Panc1 (cell line): Measurements from ENCODE around the gene SEPHS1. TPM values are rescaled to one million over a fixed set of nuclear protein-coding genes. Genes with fewer than 3 reads are reported as not detected.

Experiments used
- ATAC-seq: fragments of 200-7000 bp; cut with Tn5 transposase; 2 replicates; pipeline ENCODE4 v1.9.1; 2020; ENCODE audit warnings: mild to moderate bottlenecking, moderate library complexity
- BruUV-seq: library from RNA; stranded (reverse); fragments of 400-500 nt; replicated peaks from 2 replicates; lab custom pipeline; 2021; lab: Mats Ljungman, UMichigan
- CTCF ChIA-PET: fragments of 300-600 bp; sonication (Branson Sonifier 250); formaldehyde crosslinking; loops from one replicate; lab custom pipeline; 2022; ENCODE audit warnings: antibody characterized with exemption; lab: Charles Lee
- POLR2A ChIA-PET: fragments of 300-600 bp; sonication (Branson Sonifier 250); formaldehyde crosslinking; loops from one replicate; lab custom pipeline; 2022; ENCODE audit warnings: antibody characterized with exemption; lab: Charles Lee
- DNase-seq: peaks from one replicate; pipeline ENCODE4 v3.0.0-alpha.2; 2010; ENCODE audit warnings: low read depth, low spot score
- H3K27ac ChIP-seq: 2 replicates; pipeline ENCODE4 v1.5.1; 2011; ENCODE audit warnings: mild to moderate bottlenecking, low read length, inconsistent platforms
- H3K27me3 ChIP-seq: fragments of 200-500 bp; sonication (Bioruptor generic); 2 replicates; pipeline ENCODE4 v1.6.0; 2014; ENCODE audit warnings: low read length, inconsistent platforms; ENCODE audit not compliant: control insufficient read depth, insufficient read depth
- H3K36me3 ChIP-seq: fragments of 200-500 bp; sonication (Bioruptor generic); 2 replicates; pipeline ENCODE4 v1.5.1; 2014; ENCODE audit warnings: inconsistent platforms, mild to moderate bottlenecking, low read length, moderate library complexity; ENCODE audit not compliant: control insufficient read depth, insufficient read depth
- H3K4me1 ChIP-seq: 2 replicates; pipeline ENCODE4 v1.5.1; 2011; ENCODE audit warnings: inconsistent platforms, mild to moderate bottlenecking, low read length, moderate library complexity; ENCODE audit not compliant: control insufficient read depth, insufficient read depth
- H3K4me3 ChIP-seq, 2 experiments: 2 replicates each; pipeline ENCODE4 v1.5.1; 2011 to 2012; ENCODE audit warnings: low read depth in 2 of 2, low read length in 2 of 2, mild to moderate bottlenecking in 2 of 2, inconsistent platforms in 1 of 2, moderate library complexity in 1 of 2
- H3K9me3 ChIP-seq: fragments of 200-500 bp; sonication (Bioruptor generic); 2 replicates; pipeline ENCODE4 v1.5.1; 2014; ENCODE audit warnings: low read depth, mild to moderate bottlenecking, inconsistent platforms, low read length, moderate library complexity; ENCODE audit not compliant: control insufficient read depth, insufficient read depth
- POLR2AphosphoS5 ChIP-seq: IDR thresholded peaks from 2 replicates; pipeline ENCODE4 v1.6.1; 2012; ENCODE audit warnings: mild to moderate bottlenecking, low read depth, low read length, moderate library complexity
- SIN3A ChIP-seq: IDR thresholded peaks from 2 replicates; pipeline ENCODE4 v1.6.1; 2012; ENCODE audit warnings: low read depth, mild to moderate bottlenecking, low read length, moderate library complexity, borderline replicate concordance; ENCODE audit not compliant: insufficient read depth
- TCF7L2 ChIP-seq: IDR thresholded peaks from 2 replicates; pipeline ENCODE4 v1.6.1; 2011; ENCODE audit warnings: mild to moderate bottlenecking, low read depth, low read length, inconsistent platforms
- in situ Hi-C: cut with HindIII; loops from 2 replicates; pipeline ENCODE4 v1.10.0; 2016; ENCODE audit warnings: low sequenced_read_pairs, low pct_unique_long_range_greater_than_20kb
- intact Hi-C: fragments of 100-400 bp; cut with micrococcal nuclease; formaldehyde crosslinking; loops from one replicate; pipeline ENCODE4 v1.10.0; 2022; ENCODE audit not compliant: unreplicated experiment
- total RNA-seq: library from RNA; stranded (reverse); gene quantifications from one replicate; pipeline ENCODE4 v1.2.1, GENCODE V29; 2021; ENCODE audit not compliant: unreplicated experiment
- TF ChIP-seq, protein P1 (sequence below), 2 experiments: IDR thresholded peaks; 2 replicates each; pipeline ENCODE4 v1.6.1; 2011 to 2012; ENCODE audit warnings: low read depth in 2 of 2, control low read depth in 1 of 2, low read length in 1 of 2, mild to moderate bottlenecking in 1 of 2, moderate library complexity in 1 of 2; ENCODE audit not compliant: insufficient read depth in 1 of 2
- TF ChIP-seq, protein P2 (sequence below): fragments of 450-650 bp; IDR thresholded peaks from 2 replicates; pipeline ENCODE4 v1.5.1; 2017; ENCODE audit warnings: mild to moderate bottlenecking

The SEPHS1 gene
- total RNA-seq, 1 experiment from 2014 or later, result 47.1 TPM

DNA sequence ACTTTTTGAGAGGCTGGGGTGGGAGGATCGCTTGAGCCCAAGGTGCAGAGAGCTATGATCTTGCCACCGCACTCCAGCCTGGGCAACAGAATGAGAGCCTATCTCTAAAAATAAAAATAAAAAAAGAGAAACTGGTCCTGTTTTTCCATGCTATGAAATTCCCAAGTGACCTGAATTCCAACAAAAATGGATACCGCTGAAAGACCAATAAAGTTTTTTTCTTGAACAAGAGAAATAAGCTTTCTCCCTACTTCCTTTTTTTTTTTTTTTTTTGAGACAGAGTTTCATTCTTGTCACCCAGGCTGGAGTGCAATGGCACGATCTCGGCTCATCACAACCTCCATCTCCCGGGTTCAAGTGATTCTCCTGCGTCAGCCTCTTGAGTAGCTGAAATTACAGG lies 12.5 kb upstream of the SEPHS1 start:
- DNase-seq, result no peak
- H3K9me3 ChIP-seq, result no peaks in the 10 kb centered on the region
- H3K27ac ChIP-seq, result no peak overlapping the region
- no peak for ATAC-seq
- intact Hi-C loops (no loop called here), in situ Hi-C loops (no loop called here)
- no peaks in the 10 kb centered on the region for H3K36me3 ChIP-seq
- POLR2A ChIA-PET, result no interaction called here
- no TSS peak for BruUV-seq
- TF ChIP-seq, protein P1, sequence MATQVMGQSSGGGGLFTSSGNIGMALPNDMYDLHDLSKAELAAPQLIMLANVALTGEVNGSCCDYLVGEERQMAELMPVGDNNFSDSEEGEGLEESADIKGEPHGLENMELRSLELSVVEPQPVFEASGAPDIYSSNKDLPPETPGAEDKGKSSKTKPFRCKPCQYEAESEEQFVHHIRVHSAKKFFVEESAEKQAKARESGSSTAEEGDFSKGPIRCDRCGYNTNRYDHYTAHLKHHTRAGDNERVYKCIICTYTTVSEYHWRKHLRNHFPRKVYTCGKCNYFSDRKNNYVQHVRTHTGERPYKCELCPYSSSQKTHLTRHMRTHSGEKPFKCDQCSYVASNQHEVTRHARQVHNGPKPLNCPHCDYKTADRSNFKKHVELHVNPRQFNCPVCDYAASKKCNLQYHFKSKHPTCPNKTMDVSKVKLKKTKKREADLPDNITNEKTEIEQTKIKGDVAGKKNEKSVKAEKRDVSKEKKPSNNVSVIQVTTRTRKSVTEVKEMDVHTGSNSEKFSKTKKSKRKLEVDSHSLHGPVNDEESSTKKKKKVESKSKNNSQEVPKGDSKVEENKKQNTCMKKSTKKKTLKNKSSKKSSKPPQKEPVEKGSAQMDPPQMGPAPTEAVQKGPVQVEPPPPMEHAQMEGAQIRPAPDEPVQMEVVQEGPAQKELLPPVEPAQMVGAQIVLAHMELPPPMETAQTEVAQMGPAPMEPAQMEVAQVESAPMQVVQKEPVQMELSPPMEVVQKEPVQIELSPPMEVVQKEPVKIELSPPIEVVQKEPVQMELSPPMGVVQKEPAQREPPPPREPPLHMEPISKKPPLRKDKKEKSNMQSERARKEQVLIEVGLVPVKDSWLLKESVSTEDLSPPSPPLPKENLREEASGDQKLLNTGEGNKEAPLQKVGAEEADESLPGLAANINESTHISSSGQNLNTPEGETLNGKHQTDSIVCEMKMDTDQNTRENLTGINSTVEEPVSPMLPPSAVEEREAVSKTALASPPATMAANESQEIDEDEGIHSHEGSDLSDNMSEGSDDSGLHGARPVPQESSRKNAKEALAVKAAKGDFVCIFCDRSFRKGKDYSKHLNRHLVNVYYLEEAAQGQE (IDR thresholded peaks at IDR 0.05; ENCODE audit: insufficient read depth in 1 of 2, low read depth in 2 of 2, low read length in 1 of 2), result no peak
- TF ChIP-seq TCF7L2 (no peak), POLR2AphosphoS5 (no peak), SIN3A (no peak)
- TF ChIP-seq, protein P2, sequence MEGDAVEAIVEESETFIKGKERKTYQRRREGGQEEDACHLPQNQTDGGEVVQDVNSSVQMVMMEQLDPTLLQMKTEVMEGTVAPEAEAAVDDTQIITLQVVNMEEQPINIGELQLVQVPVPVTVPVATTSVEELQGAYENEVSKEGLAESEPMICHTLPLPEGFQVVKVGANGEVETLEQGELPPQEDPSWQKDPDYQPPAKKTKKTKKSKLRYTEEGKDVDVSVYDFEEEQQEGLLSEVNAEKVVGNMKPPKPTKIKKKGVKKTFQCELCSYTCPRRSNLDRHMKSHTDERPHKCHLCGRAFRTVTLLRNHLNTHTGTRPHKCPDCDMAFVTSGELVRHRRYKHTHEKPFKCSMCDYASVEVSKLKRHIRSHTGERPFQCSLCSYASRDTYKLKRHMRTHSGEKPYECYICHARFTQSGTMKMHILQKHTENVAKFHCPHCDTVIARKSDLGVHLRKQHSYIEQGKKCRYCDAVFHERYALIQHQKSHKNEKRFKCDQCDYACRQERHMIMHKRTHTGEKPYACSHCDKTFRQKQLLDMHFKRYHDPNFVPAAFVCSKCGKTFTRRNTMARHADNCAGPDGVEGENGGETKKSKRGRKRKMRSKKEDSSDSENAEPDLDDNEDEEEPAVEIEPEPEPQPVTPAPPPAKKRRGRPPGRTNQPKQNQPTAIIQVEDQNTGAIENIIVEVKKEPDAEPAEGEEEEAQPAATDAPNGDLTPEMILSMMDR, result no peak
- H3K4me3 ChIP-seq, result no peak overlapping the region
- 0 out of 2 replicates have a peak, but pooled peaks cover 2% of the 10 kb centered on the region for H3K27me3 ChIP-seq
- CTCF ChIA-PET, result no interaction called here
- no peaks in the 10 kb centered on the region for H3K4me1 ChIP-seq

DNA sequence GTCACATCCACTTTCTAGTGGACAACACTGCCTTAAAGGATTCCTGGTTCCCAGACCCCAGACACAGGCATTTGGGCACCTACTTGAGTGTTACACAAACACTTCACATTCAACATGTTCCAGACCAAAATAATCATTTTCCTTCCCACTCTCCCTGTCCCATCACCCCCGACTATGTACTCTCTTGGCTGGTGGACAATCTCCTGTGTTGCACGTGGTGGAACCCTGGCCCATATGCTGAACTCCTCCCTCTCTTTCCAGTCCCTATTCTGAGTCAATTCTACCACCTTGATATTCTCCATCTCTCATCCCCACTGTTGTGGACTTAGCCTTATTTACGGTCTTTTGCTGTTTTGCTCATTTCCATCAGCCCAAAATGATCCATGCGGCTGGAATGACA lies 8.3 kb upstream of the SEPHS1 start:
- no peaks in the 10 kb centered on the region for H3K9me3 ChIP-seq
- TF ChIP-seq POLR2AphosphoS5, result no peak
- TF ChIP-seq SIN3A, result no peak
- TF ChIP-seq TCF7L2, result no peak
- in situ Hi-C loops (no loop called here), intact Hi-C loops (no loop called here)
- no TSS peak for BruUV-seq
- H3K4me1 ChIP-seq, result no peaks in the 10 kb centered on the region
- ATAC-seq (no peak), DNase-seq (no peak)
- no peak overlapping the region for H3K27ac ChIP-seq
- H3K27me3 ChIP-seq, result 0 out of 2 replicates have a peak, but pooled peaks cover 2% of the 10 kb centered on the region
- no peak overlapping the region for H3K4me3 ChIP-seq
- CTCF ChIA-PET, result no interaction called here
- POLR2A ChIA-PET, result interaction anchor here (0.7 kb wide), 1 partner anchor 183 kb away, joined by 6 read pairs; no protein-coding TSS in a partner anchor
- H3K36me3 ChIP-seq, result no peaks in the 10 kb centered on the region

DNA sequence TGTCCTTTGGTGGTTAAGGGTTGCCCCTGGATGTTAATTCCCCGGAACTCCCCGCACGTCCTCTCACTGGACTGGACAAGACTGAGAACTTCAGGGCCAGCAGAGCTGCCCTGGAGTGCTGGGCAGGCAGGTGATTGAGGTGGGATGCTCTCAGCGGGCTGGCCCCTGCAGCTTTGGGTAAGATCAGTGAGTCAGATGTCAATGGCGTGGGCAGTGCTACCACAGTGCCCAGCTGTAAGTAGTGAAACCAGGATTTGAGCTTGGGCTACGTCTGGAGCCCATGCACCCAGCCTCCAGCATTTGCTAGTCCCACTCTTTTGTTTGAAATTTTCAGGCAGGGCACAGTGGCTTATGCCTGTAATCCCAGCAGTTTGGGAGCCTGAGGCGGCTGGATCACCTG lies 6.7 kb upstream of the SEPHS1 start:
- intact Hi-C loops (no loop called here), in situ Hi-C loops (no loop called here)
- BruUV-seq, result no TSS peak
- POLR2A ChIA-PET, result no interaction called here
- Histone ChIP-seq H3K9me3 (no peaks in the 10 kb centered on the region), H3K4me1 (no peaks in the 10 kb centered on the region), H3K27me3 (0 out of 2 replicates have a peak, but pooled peaks cover 2% of the 10 kb centered on the region), H3K4me3 (no peak overlapping the region), H3K36me3 (no peaks in the 10 kb centered on the region), H3K27ac (no peak overlapping the region)
- TF ChIP-seq POLR2AphosphoS5 (no peak), TCF7L2 (no peak)
- TF ChIP-seq, protein P2, result no peak
- TF ChIP-seq, protein P1 (IDR thresholded peaks at IDR 0.05; ENCODE audit: insufficient read depth in 1 of 2, low read depth in 2 of 2, low read length in 1 of 2), result no peak
- no peak for ATAC-seq
- DNase-seq, result no peak
- CTCF ChIA-PET, result no interaction called here
